Rectal smooth muscle tissue (tissue), 1 donor: Measurements from ENCODE around the gene MAPKAPK2.

Experiments
- H3K27ac ChIP-seq: one replicate; pipeline ENCODE4 v1.7.0; 2013; ENCODE audit warnings: low read depth, low read length, inconsistent platforms
- H3K27me3 ChIP-seq: one replicate; pipeline ENCODE4 v1.7.0; 2013; ENCODE audit warnings: low read length; ENCODE audit not compliant: control insufficient read depth, insufficient read depth
- H3K36me3 ChIP-seq: one replicate; pipeline ENCODE4 v1.7.0; 2013; ENCODE audit warnings: low read length; ENCODE audit not compliant: control insufficient read depth, insufficient read depth
- H3K4me1 ChIP-seq: one replicate; pipeline ENCODE4 v1.7.0; 2013; ENCODE audit warnings: low read length; ENCODE audit not compliant: control insufficient read depth, insufficient read depth
- H3K4me3 ChIP-seq: one replicate; pipeline ENCODE4 v1.7.0; 2013; ENCODE audit warnings: low read length
- H3K9ac ChIP-seq: one replicate; pipeline ENCODE4 v1.7.0; 2013; ENCODE audit warnings: low read length

Gene MAPKAPK2

DNA sequence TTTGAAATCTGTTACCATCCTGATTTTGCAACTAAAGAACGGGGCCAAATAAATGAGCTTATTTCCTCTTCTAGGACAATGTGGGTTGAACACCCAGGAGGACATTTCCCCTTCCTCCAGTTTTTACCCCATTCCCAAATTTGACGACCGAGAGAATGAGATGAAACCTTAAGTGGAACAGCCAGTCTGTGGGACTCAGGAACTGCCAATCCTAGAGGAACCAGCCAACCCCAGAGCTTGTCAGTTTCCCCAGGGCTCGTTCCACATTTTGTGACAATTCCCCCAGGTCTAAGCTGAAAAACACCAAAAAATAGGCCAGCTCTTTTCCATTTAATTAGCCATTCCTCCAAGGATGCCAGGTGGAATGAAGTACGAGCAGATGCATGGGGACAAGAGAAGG is 21.3 kb upstream of the MAPKAPK2 start:
- H3K4me1 ChIP-seq = peaks cover 6% of the 10 kb centered on the region
- H3K4me3 ChIP-seq = peak overlapping the region; percentile 19
- no peak overlapping the region for H3K27ac ChIP-seq
- no peak overlapping the region for H3K9ac ChIP-seq
- no peaks in the 10 kb centered on the region for H3K27me3 ChIP-seq
- H3K36me3 ChIP-seq = no peaks in the 10 kb centered on the region

DNA sequence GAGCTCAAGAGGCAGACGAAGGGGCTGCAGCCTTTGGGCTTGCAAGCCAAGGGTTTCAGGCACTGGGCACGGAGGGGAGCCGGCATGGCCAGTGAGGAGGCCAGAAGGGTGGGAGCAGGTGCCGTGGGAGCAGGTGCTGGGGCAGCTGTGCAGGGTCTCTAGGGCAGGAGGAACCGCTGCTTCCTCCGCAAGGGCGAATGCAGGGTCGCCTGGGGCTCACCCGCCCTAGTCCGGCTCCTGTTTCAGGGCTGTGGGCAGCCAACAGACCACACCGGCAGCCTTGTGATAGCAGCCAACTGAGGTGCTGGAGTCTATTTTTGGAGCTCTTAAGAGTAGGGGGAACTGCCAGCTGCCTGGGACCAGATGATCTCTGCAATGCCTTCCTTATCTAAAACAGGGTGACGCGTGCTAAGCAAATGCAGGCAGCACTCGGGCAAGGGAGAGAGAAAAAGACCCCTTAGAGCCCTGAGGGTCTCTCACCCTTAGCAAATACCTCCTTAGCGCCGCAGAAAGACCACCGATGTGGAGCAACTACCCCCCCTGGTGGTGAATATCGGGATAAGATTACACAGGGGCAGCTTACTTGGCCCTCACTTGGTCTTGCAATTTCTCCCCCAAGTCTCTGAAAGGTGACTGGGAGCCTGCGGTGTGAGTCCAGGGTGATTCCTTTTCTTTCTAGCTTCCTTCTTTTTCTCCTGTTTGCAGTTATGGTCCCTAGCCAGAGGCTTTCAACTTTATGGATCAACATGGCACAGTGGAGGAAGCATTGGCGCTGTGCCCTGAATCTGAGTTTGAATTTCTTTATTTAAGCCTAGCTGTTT is 20.7 kb upstream of the MAPKAPK2 start:
- H3K27me3 ChIP-seq = no peaks in the 10 kb centered on the region
- H3K4me1 ChIP-seq = peaks cover 6% of the 10 kb centered on the region
- H3K27ac ChIP-seq = no peak overlapping the region
- H3K36me3 ChIP-seq = no peaks in the 10 kb centered on the region
- no peak overlapping the region for H3K9ac ChIP-seq
- peak overlapping the region; percentile 19 for H3K4me3 ChIP-seq

DNA sequence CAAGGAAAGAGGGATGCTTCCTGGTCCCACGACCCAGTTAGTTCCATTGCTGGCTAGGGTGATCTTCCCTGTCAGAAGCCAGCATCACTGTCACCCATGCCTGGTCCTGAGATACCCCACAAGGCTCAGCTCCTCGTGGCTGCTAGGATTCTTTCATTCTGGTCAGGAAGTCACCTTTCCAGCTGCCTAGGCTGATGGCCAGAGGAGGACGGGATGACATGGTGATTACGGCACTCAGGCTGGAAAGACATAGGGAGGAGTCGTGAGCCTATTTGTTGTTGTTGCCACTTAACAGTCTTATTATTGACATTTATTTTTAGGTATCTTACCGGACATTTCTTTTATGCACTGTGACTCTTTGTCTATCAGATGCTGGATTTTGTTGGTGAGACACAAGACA is 20.0 kb upstream of the MAPKAPK2 start:
- no peak overlapping the region for H3K27ac ChIP-seq
- no peaks in the 10 kb centered on the region for H3K36me3 ChIP-seq
- peaks cover 6% of the 10 kb centered on the region for H3K4me1 ChIP-seq
- no peaks in the 10 kb centered on the region for H3K27me3 ChIP-seq
- no peak overlapping the region for H3K9ac ChIP-seq
- no peak overlapping the region for H3K4me3 ChIP-seq

DNA sequence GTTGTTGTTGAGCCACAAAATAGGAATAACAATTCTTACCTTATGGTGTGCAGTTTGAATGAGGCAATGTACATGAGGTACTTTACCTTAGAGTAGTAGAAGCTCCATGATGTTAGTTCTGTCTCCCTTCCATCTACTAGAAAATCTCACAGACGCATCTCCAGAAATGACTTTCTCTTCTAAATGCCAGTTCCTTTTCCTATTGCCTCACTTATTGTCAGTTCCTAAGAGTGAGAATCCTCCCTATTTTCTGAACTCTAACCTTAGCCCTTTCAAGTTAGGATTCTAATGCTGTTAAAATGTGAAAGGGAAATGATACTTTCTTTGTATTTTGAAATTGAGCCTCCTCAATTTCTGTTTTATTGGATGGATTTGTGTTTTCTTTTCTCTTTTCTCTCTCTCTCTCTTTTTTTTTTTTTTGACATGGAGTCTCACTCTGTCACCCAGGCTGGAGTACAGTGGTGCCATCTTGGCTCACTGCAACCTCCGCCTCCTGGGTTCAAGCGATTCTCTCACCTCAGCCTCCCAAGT is 18.6 kb upstream of the MAPKAPK2 start:
- H3K9ac ChIP-seq = no peak overlapping the region

DNA sequence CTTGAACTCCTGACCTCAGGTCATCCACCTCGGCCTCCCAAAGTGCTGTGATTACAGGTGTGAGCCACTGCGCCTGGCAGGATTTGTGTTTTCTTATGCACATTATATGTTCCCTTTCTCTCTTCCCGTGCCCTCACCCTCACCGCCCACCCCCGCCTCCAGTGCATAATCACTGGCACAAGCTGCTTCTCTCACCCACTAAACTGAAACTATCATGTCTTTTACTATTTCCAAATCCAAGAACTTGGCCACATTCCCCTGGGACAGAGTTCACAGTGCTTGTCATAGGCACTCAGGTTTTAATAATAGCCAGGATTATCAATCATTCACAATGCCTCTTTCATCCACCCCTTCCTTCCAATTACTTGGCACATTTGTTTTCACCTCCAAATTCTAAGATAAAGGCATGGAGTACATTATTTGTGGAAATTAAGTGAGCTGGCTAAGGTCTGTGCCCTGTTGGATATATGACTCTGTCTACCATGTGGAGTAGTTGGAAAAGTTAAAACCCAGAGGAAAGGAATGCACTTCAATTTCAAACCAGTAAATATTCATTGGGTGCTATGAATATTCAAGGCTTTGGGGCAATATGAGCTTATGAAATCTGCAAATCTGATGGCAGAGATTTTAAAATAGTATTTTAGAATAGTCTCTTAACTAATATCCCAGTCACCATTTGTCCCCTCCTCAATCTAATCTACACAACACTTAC is 17.6 kb upstream of the MAPKAPK2 start:
- no peaks in the 10 kb centered on the region for H3K27me3 ChIP-seq

More for the DNA sequence above, 18.6 kb upstream of the MAPKAPK2 start:
- H3K36me3 ChIP-seq = no peaks in the 10 kb centered on the region
- H3K27ac ChIP-seq = no peak overlapping the region
- H3K4me1 ChIP-seq = peaks cover 6% of the 10 kb centered on the region
- no peaks in the 10 kb centered on the region for H3K27me3 ChIP-seq
- H3K4me3 ChIP-seq = no peak overlapping the region

DNA sequence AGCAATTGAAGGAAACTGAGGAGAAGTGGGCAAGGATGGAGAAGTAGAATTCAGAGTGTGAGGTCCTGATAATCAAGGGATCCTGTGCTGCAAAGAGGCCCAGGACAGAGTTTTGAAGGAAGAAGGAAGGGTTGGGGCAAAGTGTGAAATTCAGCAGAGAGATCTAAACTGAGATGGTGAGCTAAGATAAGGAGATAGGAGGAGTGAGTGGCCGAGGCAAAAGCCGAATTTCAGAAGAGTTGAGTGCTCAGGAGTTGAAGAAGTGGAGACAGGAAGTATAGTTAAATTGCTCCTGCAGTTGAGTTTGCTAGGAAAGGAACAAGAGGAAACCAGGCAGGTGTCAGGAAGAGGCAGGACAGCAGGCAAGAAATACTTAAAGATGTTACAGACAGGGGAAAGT is 16.4 kb upstream of the MAPKAPK2 start:
- H3K4me1 ChIP-seq = peaks cover 9% of the 10 kb centered on the region
- H3K27me3 ChIP-seq = no peaks in the 10 kb centered on the region
- no peaks in the 10 kb centered on the region for H3K36me3 ChIP-seq
- no peak overlapping the region for H3K4me3 ChIP-seq
- no peak overlapping the region for H3K9ac ChIP-seq
- no peak overlapping the region for H3K27ac ChIP-seq

More for the DNA sequence above, 17.6 kb upstream of the MAPKAPK2 start:
- no peak overlapping the region for H3K27ac ChIP-seq
- no peak overlapping the region for H3K9ac ChIP-seq
- no peaks in the 10 kb centered on the region for H3K36me3 ChIP-seq
- peaks cover 6% of the 10 kb centered on the region for H3K4me1 ChIP-seq
- H3K4me3 ChIP-seq = no peak overlapping the region

DNA sequence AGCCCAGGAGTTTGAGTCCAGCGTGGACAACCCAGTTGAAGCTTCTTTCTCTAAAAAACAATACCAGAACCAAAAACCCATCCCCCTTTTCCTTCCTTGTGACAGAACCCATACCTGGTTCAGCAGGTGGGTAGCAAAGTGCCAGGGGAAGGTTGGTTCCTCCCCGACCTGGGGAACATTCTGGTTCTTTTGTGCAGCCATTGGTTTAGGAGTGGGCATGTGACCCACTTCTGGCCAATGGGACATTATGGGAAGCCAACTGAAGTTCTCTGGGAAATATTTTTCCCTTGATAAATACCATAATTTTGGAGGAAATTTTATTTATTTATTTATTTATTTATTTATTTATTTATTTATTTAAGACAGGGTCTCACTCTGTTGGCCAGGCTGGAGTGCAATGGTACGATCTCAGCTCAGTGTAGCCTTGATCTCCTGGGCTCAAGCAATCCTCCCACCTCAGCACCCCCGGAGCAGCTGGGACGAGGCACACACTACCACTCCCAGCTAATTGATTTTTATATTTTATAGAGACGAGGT is 15.8 kb upstream of the MAPKAPK2 start:
- Histone ChIP-seq H3K36me3 (no peaks in the 10 kb centered on the region), H3K4me3 (no peak overlapping the region), H3K27ac (no peak overlapping the region), H3K9ac (no peak overlapping the region), H3K4me1 (peaks cover 5% of the 10 kb centered on the region), H3K27me3 (no peaks in the 10 kb centered on the region)

DNA sequence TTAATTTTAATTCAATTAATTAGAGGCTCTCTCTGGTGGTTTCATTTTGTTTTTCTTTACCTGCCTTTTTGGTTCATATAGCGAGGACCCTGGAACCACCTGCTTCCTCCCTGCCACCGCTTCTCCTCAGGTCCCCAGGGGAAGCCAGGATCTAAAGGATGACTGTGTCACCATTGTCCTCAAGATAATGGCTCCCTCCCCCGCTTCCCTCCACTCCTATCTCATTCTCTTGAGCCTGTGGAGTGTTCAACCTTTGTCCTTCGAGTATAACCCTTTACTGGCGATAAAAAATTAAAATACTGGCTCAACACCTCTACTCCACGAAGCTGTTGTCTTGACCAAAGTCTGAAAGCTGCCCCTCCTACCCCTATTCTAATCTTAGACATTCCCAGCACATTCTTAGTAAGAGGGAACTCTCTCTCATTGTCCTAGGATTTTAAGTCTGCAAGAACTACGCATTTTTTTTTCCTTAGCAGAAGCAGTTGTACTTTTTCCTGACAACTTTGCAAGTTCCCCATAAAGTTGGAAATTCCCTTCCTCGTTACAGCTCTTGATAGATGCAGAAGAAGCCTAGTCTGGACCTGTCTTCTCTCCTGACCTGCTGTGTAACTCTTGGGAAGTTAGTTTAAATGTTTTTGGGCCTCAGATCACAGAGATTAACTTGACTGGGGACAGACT is 12.6 kb upstream of the MAPKAPK2 start:
- H3K4me1 ChIP-seq = peaks cover 20% of the 10 kb centered on the region
- no peak overlapping the region for H3K9ac ChIP-seq
- H3K4me3 ChIP-seq = no peak overlapping the region
- no peak overlapping the region for H3K27ac ChIP-seq
- H3K36me3 ChIP-seq = no peaks in the 10 kb centered on the region
- H3K27me3 ChIP-seq = no peaks in the 10 kb centered on the region

DNA sequence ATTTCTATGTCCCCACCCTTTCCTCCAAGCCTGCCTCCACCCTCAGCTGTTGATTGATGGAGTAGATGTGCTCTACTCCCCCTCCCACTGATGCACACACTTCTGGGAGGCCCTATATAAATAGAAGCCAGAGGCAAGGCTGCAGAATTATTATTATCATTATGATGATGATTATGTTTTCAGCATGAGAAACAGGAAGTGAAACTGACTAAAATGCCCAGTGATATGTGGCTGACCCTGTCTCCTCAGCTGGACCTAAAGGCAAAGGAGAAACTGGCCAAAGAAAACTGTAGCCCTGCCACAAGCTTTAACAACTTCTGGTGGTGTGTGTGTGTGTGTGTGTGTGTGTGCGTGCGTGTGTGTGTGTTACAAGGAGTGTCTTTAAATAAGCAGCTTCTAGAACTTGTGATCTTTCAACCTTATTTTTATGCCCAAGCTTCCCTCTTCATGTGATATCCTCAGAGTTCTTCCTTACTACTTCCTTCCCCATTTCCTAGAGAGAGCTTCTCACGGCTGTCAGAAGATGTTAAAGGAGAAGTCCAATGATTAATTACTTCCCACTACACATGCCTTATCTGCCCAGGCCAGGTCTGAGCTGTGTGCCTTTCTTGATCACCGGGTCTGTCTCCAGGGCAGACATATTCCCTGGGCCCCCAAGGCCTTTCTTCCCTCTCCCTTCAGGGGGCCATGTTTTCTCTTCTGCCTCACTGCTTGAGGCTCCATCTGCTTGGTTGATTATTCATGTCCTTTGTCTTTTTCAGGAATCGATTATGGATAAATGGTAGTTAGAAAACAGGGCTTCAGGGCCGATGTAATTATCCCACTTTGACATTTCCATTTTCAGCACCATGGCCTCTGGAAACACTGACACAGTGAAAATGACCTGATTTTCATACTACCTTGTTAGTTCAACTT is 11.6 kb upstream of the MAPKAPK2 start:
- no peak overlapping the region for H3K9ac ChIP-seq
- H3K4me1 ChIP-seq = peaks cover 20% of the 10 kb centered on the region
- H3K27me3 ChIP-seq = no peaks in the 10 kb centered on the region
- no peak overlapping the region for H3K4me3 ChIP-seq
- H3K36me3 ChIP-seq = no peaks in the 10 kb centered on the region
- H3K27ac ChIP-seq = peak overlapping the region; percentile 36

DNA sequence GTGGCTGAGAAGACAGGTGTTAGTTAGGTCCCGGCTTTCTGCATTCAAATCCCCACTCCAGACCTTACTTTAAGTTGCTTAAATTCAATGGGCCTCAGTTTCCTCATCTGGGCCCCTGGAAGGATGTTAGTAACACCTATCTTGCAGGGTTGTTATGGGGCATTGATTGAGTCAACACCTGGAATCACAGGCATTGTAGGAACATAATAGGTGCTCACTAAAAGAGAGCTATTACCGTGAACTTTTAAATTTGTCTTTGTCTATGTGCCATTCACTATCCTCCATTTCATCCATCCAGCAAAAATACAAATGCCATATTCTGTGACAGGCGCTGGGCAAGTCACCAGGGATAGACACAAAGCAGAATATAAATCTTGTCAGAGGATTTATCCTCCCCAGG is 10.5 kb upstream of the MAPKAPK2 start:
- Histone ChIP-seq H3K4me3 (no peak overlapping the region), H3K27ac (peak overlapping the region; percentile 88), H3K27me3 (no peaks in the 10 kb centered on the region), H3K9ac (no peak overlapping the region), H3K36me3 (no peaks in the 10 kb centered on the region), H3K4me1 (peaks cover 20% of the 10 kb centered on the region)

DNA sequence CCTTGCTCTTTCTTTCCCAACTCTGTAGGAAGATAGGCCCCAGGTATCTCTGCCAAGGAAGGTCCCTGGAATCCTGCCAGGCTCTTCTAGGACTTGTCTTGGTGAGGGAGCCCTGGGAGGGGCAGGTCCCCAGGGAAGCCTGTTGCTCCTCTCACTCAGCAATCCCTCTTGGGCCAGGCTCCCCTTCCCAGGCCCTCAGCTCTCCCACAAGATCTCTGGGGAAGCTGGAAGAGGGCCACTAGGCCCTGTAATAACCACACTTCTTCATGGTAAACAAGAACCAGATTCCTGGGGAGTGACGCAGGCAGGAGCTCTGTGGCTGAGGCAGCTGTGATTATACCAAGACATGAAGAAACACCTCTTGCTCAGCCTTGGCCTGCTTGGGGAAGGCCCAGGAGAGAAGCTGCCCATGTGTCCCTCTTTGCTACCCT is 9.9 kb upstream of the MAPKAPK2 start:
- Histone ChIP-seq H3K9ac (no peak overlapping the region), H3K4me3 (peak overlapping the region; percentile 5), H3K27me3 (no peaks in the 10 kb centered on the region), H3K4me1 (peaks cover 20% of the 10 kb centered on the region), H3K27ac (peak overlapping the region; percentile 88), H3K36me3 (no peaks in the 10 kb centered on the region)
